Kidney (tissue), 14 donors: ENCODE measurements around the gene CFAP58. TPM values are rescaled to one million over a fixed set of nuclear protein-coding genes. Genes with fewer than 3 reads are reported as not detected.
"Not testable (repeated sequence)": the region's sequence is repeated elsewhere in the genome, so short reads cannot be mapped to it uniquely, and the experiment has no call there.

Source experiments
- DNase-seq, 5 donors: peaks; one replicate each; pipeline ENCODE4 v3.0.0-alpha.2; 2013 to 2020
- FAIRE-seq: peaks from 2 replicates; lab custom pipeline; 2012; peaks lifted over from hg19 to GRCh38; lab: Jason Lieb, UNC
- H3K27ac ChIP-seq, 2 donors: one replicate each; pipeline ENCODE4 v1.7.0; 2013; ENCODE audit warnings: low read depth in 2 of 2, low read length in 2 of 2, inconsistent platforms in 1 of 2
- H3K27me3 ChIP-seq: one replicate; pipeline ENCODE4 v1.7.1; 2013; ENCODE audit warnings: low read length, inconsistent platforms; ENCODE audit not compliant: control insufficient read depth, insufficient read depth
- H3K36me3 ChIP-seq, 3 donors: one replicate each; pipeline versions ENCODE4 v1.7.0 to v1.7.1; 2013; ENCODE audit warnings: low read length in 3 of 3, control low read depth in 1 of 3, inconsistent platforms in 1 of 3; ENCODE audit not compliant: insufficient read depth in 3 of 3, control insufficient read depth in 2 of 3
- H3K4me1 ChIP-seq, 3 donors: one replicate each; pipeline versions ENCODE4 v1.7.0 to v1.7.1; 2013; ENCODE audit warnings: low read length in 3 of 3, inconsistent platforms in 1 of 3, low read depth in 1 of 3; ENCODE audit not compliant: control insufficient read depth in 2 of 3, insufficient read depth in 2 of 3
- H3K4me3 ChIP-seq, 3 donors: one replicate each; pipeline versions ENCODE4 v1.7.0 to v1.8.1; 2013; ENCODE audit warnings: low read length in 3 of 3, control low read depth in 1 of 3, inconsistent platforms in 1 of 3
- H3K9ac ChIP-seq, 3 donors: one replicate each; pipeline versions ENCODE4 v1.7.0 to v1.7.1; 2013; ENCODE audit warnings: low read length in 3 of 3, control low read depth in 1 of 3, inconsistent platforms in 1 of 3
- H3K9me3 ChIP-seq, 3 donors: one replicate each; pipeline versions ENCODE4 v1.7.0 to v1.7.1; 2013; ENCODE audit warnings: low read length in 3 of 3, control low read depth in 1 of 3, inconsistent platforms in 1 of 3; ENCODE audit not compliant: control insufficient read depth in 2 of 3, insufficient read depth in 1 of 3
- CTCF ChIP-seq: IDR thresholded peaks from 3 replicates; pipeline ENCODE4 v1.5.1; 2012; ENCODE audit warnings: mild to moderate bottlenecking, moderate library complexity, borderline replicate concordance; ENCODE audit not compliant: insufficient read depth; ENCODE audit errors: extremely low read depth
- intact Hi-C: fragments of 100-400 bp; cut with DNase I; formaldehyde crosslinking; loops from one replicate; pipeline ENCODE4 v1.11.1; 2022
- polyA plus RNA-seq: library from polyadenylated mRNA; stranded (reverse); fragments of 350-450 nt; fragmentation: Illumina TruSeq; extraction: RNeasy Lipid Tissue Mini Kit (QIAGEN cat#74804); gene quantifications from one replicate; pipeline ENCODE4 v1.2.3, GENCODE V29; 2014; ENCODE audit warnings: low read depth, low replicate concordance; ENCODE audit not compliant: insufficient read depth
- total RNA-seq: library from RNA; stranded (reverse); fragmentation: NEBNext Ultra II Directional; extraction: Animal tissue kit (Norgen Biotek cat#: 25700); gene quantifications from one replicate; pipeline ENCODE4 v1.2.1, GENCODE V29; 2021
- donor health status: control.
- donor health status: control.
- donor health status: control.
- donor health status: control.
- donor health status: control.
- donor health status: DM: yes; HTN: yes; CAD: no.
- donor health status: Normal renal cell carcinoma (clear cell type).

CFAP58 gene
- total and polyA plus RNA-seq, 2 donors from 2014 or later, result 0.19 to 0.35 TPM

GRCh38 chr10:104456802-104457542, 103.3 kb downstream of the CFAP58 start:
- H3K4me3 ChIP-seq, result no peak overlapping the region
- H3K9ac ChIP-seq, result no peak overlapping the region
- no peak for FAIRE-seq
- H3K27me3 ChIP-seq, result no peaks in the 10 kb centered on the region
- DNase-seq, result no peak
- intact Hi-C loops, result no loop called here
- H3K4me1 ChIP-seq, result no peaks in the 10 kb centered on the region
- H3K27ac ChIP-seq, result no peak overlapping the region
- no peaks in the 10 kb centered on the region for H3K36me3 ChIP-seq
- no peaks in the 10 kb centered on the region for H3K9me3 ChIP-seq
- no peak for TF ChIP-seq CTCF

GRCh38 chr10:104457543-104457828, 103.9 kb downstream of the CFAP58 start:
- no peak for FAIRE-seq
- Histone ChIP-seq H3K27ac (no peak overlapping the region), H3K4me1 (no peaks in the 10 kb centered on the region), H3K36me3 (no peaks in the 10 kb centered on the region), H3K27me3 (no peaks in the 10 kb centered on the region), H3K9me3 (no peaks in the 10 kb centered on the region), H3K4me3 (no peak overlapping the region), H3K9ac (no peak overlapping the region)
- DNase-seq, result no peak
- no peak for TF ChIP-seq CTCF
- intact Hi-C loops, result no loop called here

GRCh38 chr10:104465575-104465974, 111.9 kb downstream of the CFAP58 start:
- H3K36me3 ChIP-seq, H3K4me1 ChIP-seq, H3K4me3 ChIP-seq, H3K27ac ChIP-seq, H3K9me3 ChIP-seq, FAIRE-seq, H3K27me3 ChIP-seq, intact Hi-C loops, DNase-seq, H3K9ac ChIP-seq: not testable (repeated sequence)

- H3K9ac ChIP-seq, H3K27ac ChIP-seq, H3K27me3 ChIP-seq, H3K4me3 ChIP-seq, FAIRE-seq, DNase-seq, H3K36me3 ChIP-seq, H3K4me1 ChIP-seq, intact Hi-C loops: not testable (repeated sequence)
- H3K9me3 ChIP-seq, result peaks cover 0 to 15% (median 0%) of the 10 kb centered on the region in 3 donors
Observed at GRCh38 chr10:104468818-104469217, 115.2 kb downstream of the CFAP58 start.
